ENCODE results near the gene FAF1.

GRCh38 chr1:50611675-50612074, 348.4 kb downstream of the FAF1 start:
- no peak for TF ChIP-seq POLR2AphosphoS5 (IDR thresholded peaks at IDR 0.05)
- TF ChIP-seq, protein P1, sequence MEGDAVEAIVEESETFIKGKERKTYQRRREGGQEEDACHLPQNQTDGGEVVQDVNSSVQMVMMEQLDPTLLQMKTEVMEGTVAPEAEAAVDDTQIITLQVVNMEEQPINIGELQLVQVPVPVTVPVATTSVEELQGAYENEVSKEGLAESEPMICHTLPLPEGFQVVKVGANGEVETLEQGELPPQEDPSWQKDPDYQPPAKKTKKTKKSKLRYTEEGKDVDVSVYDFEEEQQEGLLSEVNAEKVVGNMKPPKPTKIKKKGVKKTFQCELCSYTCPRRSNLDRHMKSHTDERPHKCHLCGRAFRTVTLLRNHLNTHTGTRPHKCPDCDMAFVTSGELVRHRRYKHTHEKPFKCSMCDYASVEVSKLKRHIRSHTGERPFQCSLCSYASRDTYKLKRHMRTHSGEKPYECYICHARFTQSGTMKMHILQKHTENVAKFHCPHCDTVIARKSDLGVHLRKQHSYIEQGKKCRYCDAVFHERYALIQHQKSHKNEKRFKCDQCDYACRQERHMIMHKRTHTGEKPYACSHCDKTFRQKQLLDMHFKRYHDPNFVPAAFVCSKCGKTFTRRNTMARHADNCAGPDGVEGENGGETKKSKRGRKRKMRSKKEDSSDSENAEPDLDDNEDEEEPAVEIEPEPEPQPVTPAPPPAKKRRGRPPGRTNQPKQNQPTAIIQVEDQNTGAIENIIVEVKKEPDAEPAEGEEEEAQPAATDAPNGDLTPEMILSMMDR (IDR thresholded peaks at IDR 0.05): no peak
- TF ChIP-seq POLR2A (IDR thresholded peaks at IDR 0.05): no peak
- no peak for TF ChIP-seq EP300 (IDR thresholded peaks at IDR 0.05)
